Activated T-cell treated with anti-CD3 and anti-CD28 coated beads, Interleukin-2, amount 50 U/mL, for 4 hours (primary cell): ENCODE data around the gene MAPK10. TPM values are rescaled to one million over a fixed set of nuclear protein-coding genes. Genes with fewer than 3 reads are reported as not detected.

Experiments
- ATAC-seq, 2 donors: fragments of 200-7000 bp; cut with Tn5 transposase; one replicate each; pipeline ENCODE4 v1.10.0; 2021
- DNase-seq: peaks from one replicate; pipeline ENCODE4 v3.0.0-alpha.2; 2020
- H3K27me3 Mint-ChIP-seq: one replicate; pipeline ENCODE4 v1.8.0; 2021; ENCODE audit warnings: low read depth, mixed read lengths
- H3K36me3 Mint-ChIP-seq: one replicate; pipeline ENCODE4 v1.8.0; 2022; ENCODE audit warnings: mixed read lengths; ENCODE audit not compliant: insufficient read depth
- H3K4me1 Mint-ChIP-seq: one replicate; pipeline ENCODE4 v1.8.0; 2021; ENCODE audit warnings: low read depth, mixed read lengths
- H3K4me3 Mint-ChIP-seq: one replicate; pipeline ENCODE4 v1.8.0; 2021; ENCODE audit warnings: mild to moderate bottlenecking, moderate library complexity, mixed read lengths
- H3K9me3 Mint-ChIP-seq: one replicate; pipeline ENCODE4 v1.8.0; 2021; ENCODE audit warnings: mixed read lengths
- total RNA-seq, 3 donors: library from RNA; stranded (reverse); gene quantifications; one replicate each; pipeline ENCODE4 v1.2.1, GENCODE V29; 2021

The MAPK10 gene
- total RNA-seq, 3 donors from 2014 or later: 0.27 to 0.55 TPM; not detected in 1

GRCh38 chr4:86329431-86329830, 30.4 kb downstream of the MAPK10 start:
- ATAC-seq (no peak), DNase-seq (no peak)
- H3K9me3 Mint-ChIP-seq: no peaks in the 10 kb centered on the region
- H3K27me3 Mint-ChIP-seq: peaks cover 4% of the 10 kb centered on the region
- H3K4me1 Mint-ChIP-seq: no peaks in the 10 kb centered on the region
- H3K4me3 Mint-ChIP-seq: no peak overlapping the region
- no peaks in the 10 kb centered on the region for H3K36me3 Mint-ChIP-seq

GRCh38 chr4:86326400-86326799, 33.5 kb downstream of the MAPK10 start:
- no peak for DNase-seq
- no peak for ATAC-seq
- Mint-ChIP-seq H3K36me3 (no peaks in the 10 kb centered on the region), H3K4me3 (no peak overlapping the region), H3K4me1 (no peaks in the 10 kb centered on the region), H3K9me3 (no peaks in the 10 kb centered on the region), H3K27me3 (peaks cover 4% of the 10 kb centered on the region)

- Mint-ChIP-seq H3K4me3 (no peak overlapping the region), H3K4me1 (no peaks in the 10 kb centered on the region), H3K27me3 (no peaks in the 10 kb centered on the region), H3K36me3 (no peaks in the 10 kb centered on the region), H3K9me3 (no peaks in the 10 kb centered on the region)
- DNase-seq: no peak
- ATAC-seq: no peak
Measured at GRCh38 chr4:86319390-86319789, 40.5 kb downstream of the MAPK10 start.

- ATAC-seq: no peak
- DNase-seq: no peak
- no peak overlapping the region for H3K4me3 Mint-ChIP-seq
- no peaks in the 10 kb centered on the region for H3K4me1 Mint-ChIP-seq
- no peaks in the 10 kb centered on the region for H3K36me3 Mint-ChIP-seq
- H3K27me3 Mint-ChIP-seq: no peaks in the 10 kb centered on the region
- no peaks in the 10 kb centered on the region for H3K9me3 Mint-ChIP-seq
Measured at GRCh38 chr4:86315579-86315978, 44.3 kb downstream of the MAPK10 start.

- no peaks in the 10 kb centered on the region for H3K36me3 Mint-ChIP-seq
- DNase-seq: no peak
Measured at GRCh38 chr4:86313656-86314055, 46.2 kb downstream of the MAPK10 start.

GRCh38 chr4:86307432-86307831, 52.4 kb downstream of the MAPK10 start:
- Mint-ChIP-seq H3K27me3 (no peaks in the 10 kb centered on the region), H3K9me3 (no peaks in the 10 kb centered on the region), H3K4me3 (no peak overlapping the region), H3K4me1 (no peaks in the 10 kb centered on the region), H3K36me3 (no peaks in the 10 kb centered on the region)
- no peak for ATAC-seq
- DNase-seq: no peak

More at GRCh38 chr4:86313656-86314055, 46.2 kb downstream of the MAPK10 start:
- Mint-ChIP-seq H3K4me1 (no peaks in the 10 kb centered on the region), H3K27me3 (no peaks in the 10 kb centered on the region), H3K9me3 (no peaks in the 10 kb centered on the region), H3K4me3 (no peak overlapping the region)
- no peak for ATAC-seq

- ATAC-seq: no peak
- Mint-ChIP-seq H3K9me3 (no peaks in the 10 kb centered on the region), H3K4me3 (no peak overlapping the region), H3K36me3 (no peaks in the 10 kb centered on the region), H3K27me3 (no peaks in the 10 kb centered on the region), H3K4me1 (no peaks in the 10 kb centered on the region)
- no peak for DNase-seq
Measured at GRCh38 chr4:86306816-86307215, 53.0 kb downstream of the MAPK10 start.

- no peaks in the 10 kb centered on the region for H3K27me3 Mint-ChIP-seq
Measured at GRCh38 chr4:86302830-86303229, 57.0 kb downstream of the MAPK10 start.

GRCh38 chr4:86302251-86302650, 57.6 kb downstream of the MAPK10 start:
- H3K9me3 Mint-ChIP-seq: no peaks in the 10 kb centered on the region
- H3K4me3 Mint-ChIP-seq: no peak overlapping the region
- DNase-seq (no peak), ATAC-seq (no peak)
- H3K36me3 Mint-ChIP-seq: no peaks in the 10 kb centered on the region
- H3K4me1 Mint-ChIP-seq: no peaks in the 10 kb centered on the region
- H3K27me3 Mint-ChIP-seq: no peaks in the 10 kb centered on the region

More at GRCh38 chr4:86302830-86303229, 57.0 kb downstream of the MAPK10 start:
- ATAC-seq (no peak), DNase-seq (no peak)
- Mint-ChIP-seq H3K4me1 (no peaks in the 10 kb centered on the region), H3K9me3 (no peaks in the 10 kb centered on the region), H3K4me3 (no peak overlapping the region), H3K36me3 (no peaks in the 10 kb centered on the region)

GRCh38 chr4:86300516-86300915, 59.3 kb downstream of the MAPK10 start:
- no peaks in the 10 kb centered on the region for H3K27me3 Mint-ChIP-seq
- no peaks in the 10 kb centered on the region for H3K4me1 Mint-ChIP-seq
- H3K4me3 Mint-ChIP-seq: no peak overlapping the region
- no peak for DNase-seq
- H3K36me3 Mint-ChIP-seq: no peaks in the 10 kb centered on the region
- ATAC-seq: no peak
- H3K9me3 Mint-ChIP-seq: no peaks in the 10 kb centered on the region

GRCh38 chr4:86296865-86297264, 63.0 kb downstream of the MAPK10 start:
- no peaks in the 10 kb centered on the region for H3K36me3 Mint-ChIP-seq
- no peaks in the 10 kb centered on the region for H3K4me1 Mint-ChIP-seq
- H3K27me3 Mint-ChIP-seq: no peaks in the 10 kb centered on the region
- H3K9me3 Mint-ChIP-seq: no peaks in the 10 kb centered on the region
- no peak overlapping the region for H3K4me3 Mint-ChIP-seq
- DNase-seq (no peak), ATAC-seq (no peak)

- Mint-ChIP-seq H3K9me3 (no peaks in the 10 kb centered on the region), H3K4me1 (no peaks in the 10 kb centered on the region), H3K4me3 (no peak overlapping the region), H3K27me3 (peaks cover under 1% of the 10 kb centered on the region), H3K36me3 (no peaks in the 10 kb centered on the region)
- DNase-seq (no peak), ATAC-seq (no peak)
Measured at GRCh38 chr4:86294883-86295282, 65.0 kb downstream of the MAPK10 start.

GRCh38 chr4:86291180-86291579, 68.7 kb downstream of the MAPK10 start:
- ATAC-seq (no peak), DNase-seq (no peak)
- Mint-ChIP-seq H3K27me3 (peaks cover 1% of the 10 kb centered on the region), H3K9me3 (no peaks in the 10 kb centered on the region), H3K4me1 (no peaks in the 10 kb centered on the region), H3K4me3 (no peak overlapping the region), H3K36me3 (no peaks in the 10 kb centered on the region)

GRCh38 chr4:86286726-86287125, 73.1 kb downstream of the MAPK10 start:
- H3K36me3 Mint-ChIP-seq: no peaks in the 10 kb centered on the region
- no peak for DNase-seq
- no peak overlapping the region for H3K4me3 Mint-ChIP-seq
- peaks cover 1% of the 10 kb centered on the region for H3K27me3 Mint-ChIP-seq
- no peak for ATAC-seq
- no peaks in the 10 kb centered on the region for H3K4me1 Mint-ChIP-seq
- H3K9me3 Mint-ChIP-seq: no peaks in the 10 kb centered on the region

GRCh38 chr4:86283371-86283770, 76.5 kb downstream of the MAPK10 start:
- ATAC-seq: no peak

GRCh38 chr4:86280246-86280645, 79.6 kb downstream of the MAPK10 start:
- Mint-ChIP-seq H3K4me3 (no peak overlapping the region), H3K36me3 (no peaks in the 10 kb centered on the region), H3K4me1 (no peaks in the 10 kb centered on the region), H3K9me3 (no peaks in the 10 kb centered on the region), H3K27me3 (no peaks in the 10 kb centered on the region)
- DNase-seq (no peak), ATAC-seq (no peak)

More at GRCh38 chr4:86283371-86283770, 76.5 kb downstream of the MAPK10 start:
- Mint-ChIP-seq H3K9me3 (no peaks in the 10 kb centered on the region), H3K4me1 (no peaks in the 10 kb centered on the region), H3K27me3 (no peaks in the 10 kb centered on the region), H3K36me3 (no peaks in the 10 kb centered on the region), H3K4me3 (no peak overlapping the region)
- no peak for DNase-seq
